Neural cell (in vitro differentiated cells): ENCODE measurements around the gene BMP7.

ENCODE experiments used
- CTCF ChIP-seq: fragments of 450-650 bp; IDR thresholded peaks from 2 replicates; pipeline ENCODE4 v1.5.1; 2014; ENCODE audit warnings: antibody characterized with exemption, mild to moderate bottlenecking, moderate library complexity; ENCODE audit not compliant: poor library complexity, severe bottlenecking
- EP300 ChIP-seq: fragments of 450-650 bp; conservative IDR thresholded peaks from 2 replicates; pipeline ENCODE4 v1.6.1; 2014; ENCODE audit warnings: antibody characterized with exemption, mild to moderate bottlenecking, moderate library complexity; ENCODE audit not compliant: poor library complexity, severe bottlenecking
- RAD21 ChIP-seq: fragments of 450-650 bp; conservative IDR thresholded peaks from 2 replicates; pipeline ENCODE4 v1.6.1; 2014; ENCODE audit warnings: antibody characterized with exemption, mild to moderate bottlenecking, moderate library complexity
- REST ChIP-seq: IDR thresholded peaks from 2 replicates; pipeline ENCODE4 v1.6.1; 2012; ENCODE audit warnings: borderline replicate concordance

GRCh38 chr20:57205606-57206219 lies 60.7 kb downstream of the BMP7 start:
- no peak for TF ChIP-seq CTCF
- no peak for TF ChIP-seq REST
- no peak for TF ChIP-seq RAD21
- no peak for TF ChIP-seq EP300
